A549 (cell line): ENCODE measurements around the gene COPB2.

Experiments
- BHLHE40 ChIP-seq: IDR thresholded peaks from 2 replicates; pipeline ENCODE4 v1.6.1; 2012; ENCODE audit warnings: low read depth, low read length, inconsistent platforms
- CTCF ChIP-seq: fragments of >200 bp; sonication (Bioruptor Twin); formaldehyde crosslinking; IDR thresholded peaks from 3 replicates; pipeline ENCODE4 v1.5.1; 2016
- FOSB ChIP-seq: fragments of 250-450 bp; sonication (Bioruptor Pico); IDR thresholded peaks from 2 replicates; pipeline ENCODE4 v1.5.0; 2020; ENCODE audit warnings: mild to moderate bottlenecking, moderate library complexity
- NR3C1 ChIP-seq: fragments of >200 bp; sonication (Bioruptor Twin); formaldehyde crosslinking; IDR thresholded peaks from 3 replicates; pipeline ENCODE4 v1.6.1; 2017
- POLR2A ChIP-seq: IDR thresholded peaks from 2 replicates; pipeline ENCODE4 v1.6.1; 2012; ENCODE audit warnings: mild to moderate bottlenecking, low read length
- USF2 ChIP-seq: fragments of 450-650 bp; IDR thresholded peaks from 2 replicates; pipeline ENCODE4 v1.6.1; 2014; ENCODE audit warnings: antibody characterized with exemption

GRCh38 chr3:139358841-139359562 lies 30.4 kb downstream of the COPB2 start:
- TF ChIP-seq FOSB (CRISPR knock-in tag) (no peak), USF2 (no peak), CTCF (no peak), BHLHE40 (no peak), POLR2A (no peak), NR3C1 (no peak)
